ENCODE measurements around the gene ULK2. TPM values are rescaled to one million over a fixed set of nuclear protein-coding genes. Genes with fewer than 3 reads are reported as not detected.
A peak's percentile ranks its signal among the peaks of the same experiment; 100 is the strongest.

ULK2 gene
- total and polyA plus RNA-seq, 10 of the 15 experiments (the other 5 are each of a cell fraction or from before 2014, with no cell fraction given) = 0.29 to 5.3 (median 1.6) TPM

DNA sequence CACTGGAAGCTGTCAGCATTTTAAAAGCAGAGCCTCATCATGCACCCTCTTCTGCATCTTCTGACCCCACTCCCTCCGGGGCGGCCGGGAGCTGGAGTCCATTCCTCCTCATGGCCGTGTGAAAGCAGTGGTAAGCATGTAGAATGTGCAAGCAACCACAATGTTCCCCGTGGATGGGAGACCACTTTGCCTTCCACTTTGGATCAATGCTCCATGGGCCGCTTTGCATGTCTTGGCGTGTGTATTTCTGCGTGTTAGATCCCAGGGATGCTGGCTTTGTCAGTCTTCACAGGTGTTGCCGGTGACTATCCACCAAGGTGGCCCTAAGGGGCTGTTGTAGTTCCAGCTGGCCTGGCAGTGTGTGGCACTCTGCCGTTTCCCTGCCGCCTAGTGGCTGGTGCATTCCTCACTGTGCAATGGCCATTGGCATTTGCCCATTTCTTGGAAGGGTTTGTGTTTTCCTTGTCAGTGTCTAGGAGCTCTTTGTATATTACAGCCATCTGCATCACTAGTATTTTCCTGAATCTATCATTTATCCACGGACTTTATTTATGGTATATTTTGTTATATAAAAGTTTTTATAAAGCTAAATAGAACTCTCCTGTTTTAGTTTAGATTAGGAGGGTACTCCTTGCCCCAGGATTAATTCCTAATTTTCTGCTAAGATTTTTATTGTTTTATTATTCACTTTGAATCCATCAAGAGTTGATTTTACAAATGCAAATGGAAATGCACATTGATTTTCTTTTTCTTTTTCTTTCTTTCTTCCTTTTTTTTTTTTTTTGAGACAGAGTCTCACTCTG lies 113.9 kb downstream of the ULK2 start:
- no peak overlapping the region for H3K4me3 ChIP-seq
- FAIRE-seq (no peak), ATAC-seq (no peak), DNase-seq (ENCODE audit: low read depth, low spot score) (no peak)
- no peaks in the 10 kb centered on the region for H3K9me3 ChIP-seq (replicated peaks; ENCODE audit: control insufficient read depth, insufficient read depth, low read length)
- H4K20me1 ChIP-seq (ENCODE audit: control insufficient read depth, insufficient read depth) = no peaks in the 10 kb centered on the region
- no peak overlapping the region for H2AFZ ChIP-seq (ENCODE audit: control insufficient read depth, low read depth, low read length)
- WGBS (ENCODE audit: insufficient coverage, insufficient replicate concordance, low lambda C conversion rate, missing lambda C conversion rate) = 85% methylated on average over 12 of the region's 12 CpGs
- 0 out of 2 replicates have a peak overlapping the region, but pooled peaks have one; percentile 3 for H3K27ac ChIP-seq (ENCODE audit: control insufficient read depth, insufficient read depth)
- no peaks in the 10 kb centered on the region for H3K36me3 ChIP-seq (ENCODE audit: control insufficient read depth in 2 of 2, insufficient read depth in 2 of 2, low read length in 1 of 2)
- SMC1A ChIA-PET (ENCODE audit: uncharacterized antibody, unreplicated experiment) = interaction anchor here (1.1 to 1.4 kb wide), 2 partner anchors 10 to 106 kb away, joined by 3 to 5 read pairs; partner anchors contain the start of gene ALDH3A2
- no peak overlapping the region for H3K9ac ChIP-seq (ENCODE audit: control insufficient read depth, insufficient read depth, low read length)
- RAD21 ChIA-PET (ENCODE audit: unreplicated experiment) = no interaction called here
- H3K27me3 ChIP-seq (replicated peaks in 1 of 2; ENCODE audit: control insufficient read depth in 2 of 2, insufficient read depth in 2 of 2, low read length in 1 of 2) = no peaks in the 10 kb centered on the region
- H3K79me2 ChIP-seq (ENCODE audit: control insufficient read depth, insufficient read depth, low read length) = no peaks in the 10 kb centered on the region
- TF ChIP-seq IRF3 (IDR thresholded peaks at IDR 0.05) = no peak
- 0 out of 6 replicates have a peak, but pooled peaks of 1 of the 3 experiments have one; percentile 8 for TF ChIP-seq CTCF (IDR thresholded peaks at IDR 0.05 in 2 of 3, conservative IDR thresholded peaks at IDR 0.05 in 1 of 3; ENCODE audit: control insufficient read depth in 2 of 3, extremely low read depth in 1 of 3, insufficient read depth in 1 of 3, low read depth in 3 of 3, low read length in 3 of 3)
- BruUV-seq (replicated peaks) = no TSS peak
- in situ Hi-C loops (cut with MboI) = no loop called here
- intact Hi-C loops (cut with micrococcal nuclease; ENCODE audit: unreplicated experiment) = no loop called here
- POLR2A ChIA-PET = interaction anchor here (1.8 kb wide), 1 partner anchor 376 kb away, joined by 4 read pairs; the partner anchor contains the start of gene MAPK7
- no peak overlapping the region for H3K4me2 ChIP-seq (ENCODE audit: control insufficient read depth, insufficient read depth)
- CTCF ChIA-PET = interaction anchor here (1.0 to 2.5 kb wide), 6 partner anchors 9 to 241 kb away, joined by 3 to 11 read pairs (median 3); no protein-coding TSS in a partner anchor
- H3K4me1 ChIP-seq (ENCODE audit: control insufficient read depth, insufficient read depth, low read length) = peaks cover 45% of the 10 kb centered on the region
